ENCODE data around the gene POLR3H.

- no peak for TF ChIP-seq CTCF (IDR thresholded peaks at IDR 0.05)
- TF ChIP-seq EZH2 (IDR thresholded peaks at IDR 0.05; ENCODE audit: borderline replicate concordance, insufficient read depth, low read depth, low read length, poor library complexity, severe bottlenecking): no peak
Observed at GRCh38 chr22:41511521-41511968, 32.7 kb downstream of the POLR3H start.

Data from B cell (primary cell).